Stimulated activated CD8-positive, alpha-beta memory T cell treated with anti-CD3 and anti-CD28 coated beads, Interleukin-7, amount 100 ng/mL, for 24 hours (primary cell): ENCODE measurements around the gene FOXF1.

ENCODE experiments used
- DNase-seq: peaks from one replicate; pipeline ENCODE4 v3.0.0-alpha.2; 2020; ENCODE audit warnings: low read depth

FOXF1 gene

GRCh38 chr16:86534779-86535615, 24.7 kb downstream of the FOXF1 start:
- no peak for DNase-seq

GRCh38 chr16:86536621-86537020, 26.3 kb downstream of the FOXF1 start:
- no peak for DNase-seq

GRCh38 chr16:86537486-86537885, 27.2 kb downstream of the FOXF1 start:
- no peak for DNase-seq

GRCh38 chr16:86538196-86538780, 28.0 kb downstream of the FOXF1 start:
- DNase-seq, result no peak

GRCh38 chr16:86540894-86541293, 30.6 kb downstream of the FOXF1 start:
- DNase-seq, result no peak

- DNase-seq, result no peak
Observed at GRCh38 chr16:86541560-86541959, 31.2 kb downstream of the FOXF1 start.

- no peak for DNase-seq
Observed at GRCh38 chr16:86542756-86543750, 32.7 kb downstream of the FOXF1 start.

GRCh38 chr16:86545481-86545880, 35.2 kb downstream of the FOXF1 start:
- DNase-seq, result no peak

GRCh38 chr16:86545954-86546637, 35.8 kb downstream of the FOXF1 start:
- no peak for DNase-seq

GRCh38 chr16:86546638-86547013, 36.3 kb downstream of the FOXF1 start:
- no peak for DNase-seq

GRCh38 chr16:86547286-86547685, 37.0 kb downstream of the FOXF1 start:
- no peak for DNase-seq

- no peak for DNase-seq
Observed at GRCh38 chr16:86549076-86549892, 39.0 kb downstream of the FOXF1 start.

GRCh38 chr16:86549893-86550190, 39.5 kb downstream of the FOXF1 start:
- DNase-seq, result no peak

- DNase-seq, result no peak
Observed at GRCh38 chr16:86550281-86550680, 40.0 kb downstream of the FOXF1 start.

GRCh38 chr16:86553356-86553755, 43.0 kb downstream of the FOXF1 start:
- no peak for DNase-seq

- no peak for DNase-seq
Observed at GRCh38 chr16:86554599-86554916, 44.2 kb downstream of the FOXF1 start.

- DNase-seq, result peak; percentile 94
Observed at GRCh38 chr16:86554917-86555703, 44.8 kb downstream of the FOXF1 start, which contains the start of gene MTHFSD. MTHFSD (minus strand) TSS chr16:86555235; CDS start chr16:86555184, 51 bp downstream.

GRCh38 chr16:86555704-86556075, 45.4 kb downstream of the FOXF1 start:
- DNase-seq, result no peak

GRCh38 chr16:86556576-86556975, 46.2 kb downstream of the FOXF1 start:
- DNase-seq, result no peak

GRCh38 chr16:86557587-86557986, 47.3 kb downstream of the FOXF1 start:
- DNase-seq, result no peak
